K562 (cell line): ENCODE measurements around the gene ENDOD1. TPM values are rescaled to one million over a fixed set of nuclear protein-coding genes. Genes with fewer than 3 reads are reported as not detected.

Experiments
- ATAC-seq: fragments of 200-7000 bp; cut with Tn5 transposase; 3 replicates; pipeline ENCODE4 v1.9.1; 2020; ENCODE audit warnings: moderate library complexity
- BruUV-seq: library from RNA; stranded (reverse); fragments of 400-500 nt; replicated peaks from 2 replicates; lab custom pipeline; 2021; lab: Mats Ljungman, UMichigan
- CTCF ChIA-PET: fragments of 300-600 bp; formaldehyde crosslinking; extraction: SDS; loops from one replicate; lab custom pipeline; 2021; ENCODE audit warnings: low intra/inter-chr PET ratio; lab: Yijun Ruan, JAX
- POLR2A ChIA-PET: fragments of 300-600, 350-650 bp; sonication (Branson Sonifier 250); formaldehyde crosslinking; extraction: SDS; loops from one replicate; lab custom pipeline; 2021; ENCODE audit warnings: antibody characterized with exemption, inconsistent platforms; lab: Yijun Ruan, JAX
- DNase-seq, 4 experiments: peaks; one replicate each; pipeline versions ENCODE4 v3.0.0 to v3.0.0-alpha.2; 2011 to 2018; ENCODE audit warnings: low spot score in 3 of 4, mixed read lengths in 3 of 4; ENCODE audit errors: extremely low read depth in 1 of 4
- FAIRE-seq: peaks from 2 replicates; lab custom pipeline; 2011; peaks lifted over from hg19 to GRCh38; lab: Jason Lieb, UNC
- H2AFZ ChIP-seq: 2 replicates; pipeline ENCODE4 v1.6.0; 2011; ENCODE audit warnings: low read depth, low read length, control low read depth, inconsistent platforms
- H3K27ac ChIP-seq: fragments of 200-600 bp; 3 replicates; pipeline ENCODE4 v1.8.0; 2011; ENCODE audit warnings: low read depth, mild to moderate bottlenecking, control low read depth, inconsistent platforms, low read length, moderate library complexity, mixed read lengths; ENCODE audit errors: extremely low read depth
- H3K27me3 ChIP-seq, 2 experiments: fragments of 300-600 bp in 1 of 2; 2 replicates in 1 of 2; 3 replicates in 1 of 2; pipeline versions ENCODE4 v1.6.0 to v1.8.0; 2011; ENCODE audit warnings: inconsistent platforms in 2 of 2, low read length in 2 of 2, mild to moderate bottlenecking in 1 of 2, mixed read lengths in 1 of 2, moderate library complexity in 1 of 2; ENCODE audit not compliant: control insufficient read depth in 2 of 2, insufficient read depth in 2 of 2
- H3K36me3 ChIP-seq: fragments of 300-600 bp; 3 replicates; pipeline ENCODE4 v1.8.0; 2011; ENCODE audit warnings: mild to moderate bottlenecking, low read length, inconsistent platforms; ENCODE audit not compliant: control insufficient read depth, insufficient read depth
- H3K4me1 ChIP-seq, 2 experiments: fragments of 200-600 bp in 1 of 2; replicated peaks in 1 of 2; 2 replicates in 1 of 2; 3 replicates in 1 of 2; pipeline versions ENCODE4 v1.5.1 to v1.8.0; 2011; ENCODE audit warnings: inconsistent platforms in 2 of 2, low read length in 2 of 2, mild to moderate bottlenecking in 1 of 2, mixed read lengths in 1 of 2, moderate library complexity in 1 of 2; ENCODE audit not compliant: control insufficient read depth in 2 of 2, insufficient read depth in 2 of 2
- H3K4me2 ChIP-seq: 2 replicates; pipeline ENCODE4 v1.6.1; 2011; ENCODE audit warnings: low read length, control low read depth, inconsistent platforms, mixed read lengths; ENCODE audit not compliant: insufficient read depth
- H3K4me3 ChIP-seq: fragments of 200-600 bp; sonication (generic), shearing (Covaris generic); 2 replicates; pipeline ENCODE4 v1.5.1; 2016; ENCODE audit warnings: control low read depth, inconsistent platforms
- H3K79me2 ChIP-seq: fragments of 200-600 bp; 3 replicates; pipeline ENCODE4 v1.8.0; 2011; ENCODE audit warnings: low read length, inconsistent platforms; ENCODE audit not compliant: control insufficient read depth, insufficient read depth
- H3K9ac ChIP-seq, 2 experiments: 2 replicates each; pipeline versions ENCODE4 v1.6.0 to v1.6.1; 2011; ENCODE audit warnings: low read depth in 2 of 2, low read length in 2 of 2, control low read depth in 1 of 2, inconsistent platforms in 1 of 2, mild to moderate bottlenecking in 1 of 2, mixed read lengths in 1 of 2; ENCODE audit not compliant: insufficient read depth in 1 of 2
- H3K9me1 ChIP-seq: one replicate; pipeline ENCODE4 v1.6.0; 2011; ENCODE audit warnings: inconsistent platforms, mild to moderate bottlenecking, low read length, moderate library complexity; ENCODE audit not compliant: control insufficient read depth, insufficient read depth
- H3K9me3 ChIP-seq: replicated peaks from 2 replicates; pipeline ENCODE4 v1.5.1; 2011; ENCODE audit warnings: low read depth, low read length, inconsistent platforms; ENCODE audit not compliant: control insufficient read depth, insufficient read depth
- H4K20me1 ChIP-seq: replicated peaks from 2 replicates; pipeline ENCODE4 v1.6.1; 2011; ENCODE audit warnings: low read length, inconsistent platforms, mixed read lengths; ENCODE audit not compliant: control insufficient read depth, insufficient read depth
- BRD4 ChIP-seq: fragments of 200-600 bp; sonication (generic); IDR thresholded peaks from 2 replicates; pipeline ENCODE4 v1.6.1; 2017; ENCODE audit warnings: inconsistent platforms
- CBX1 ChIP-seq: sonication (generic); IDR thresholded peaks from 2 replicates; pipeline ENCODE4 v1.6.1; 2016; ENCODE audit warnings: antibody characterized with exemption, low read depth, mild to moderate bottlenecking
- CBX8 ChIP-seq: fragments of 200-600 bp; sonication (generic); IDR thresholded peaks from 2 replicates; pipeline ENCODE4 v1.6.1; 2012; ENCODE audit warnings: borderline replicate concordance, mixed run types, low read depth, mild to moderate bottlenecking, moderate library complexity, mixed read lengths, low read length, control low read depth, inconsistent platforms; ENCODE audit not compliant: poor library complexity, severe bottlenecking; ENCODE audit errors: extremely low read depth
- CGGBP1 ChIP-seq: fragments of 250-450 bp; sonication (Bioruptor Pico); IDR thresholded peaks from 2 replicates; pipeline ENCODE4 v1.9.0; 2021; ENCODE audit warnings: mild to moderate bottlenecking
- COPS2 ChIP-seq: fragments of 450-650 bp; conservative IDR thresholded peaks from 2 replicates; pipeline ENCODE4 v1.6.1; 2016; ENCODE audit warnings: mild to moderate bottlenecking, moderate library complexity
- CREM ChIP-seq: IDR thresholded peaks from 2 replicates; pipeline ENCODE4 v1.6.1; 2014; ENCODE audit warnings: antibody characterized with exemption, low read depth
- CTBP1 ChIP-seq: fragments of 450-650 bp; IDR thresholded peaks from 2 replicates; pipeline ENCODE4 v1.6.1; 2016; ENCODE audit warnings: borderline replicate concordance
- ETV6 ChIP-seq, 3 experiments: fragments of 150-350 bp in 1 of 3; sonication (generic) in 1 of 3; formaldehyde crosslinking in 1 of 3; IDR thresholded peaks; 2 replicates each; pipeline versions ENCODE4 v1.6.1 to v1.8.0; 2014 to 2022; ENCODE audit warnings: borderline replicate concordance in 2 of 3, low read depth in 2 of 3, antibody characterized with exemption in 1 of 3, low read length in 1 of 3, mild to moderate bottlenecking in 1 of 3, missing genetic modification reagents in 1 of 3
- FOSL1 ChIP-seq: fragments of 200-800 bp; sonication (Bioruptor generic); conservative IDR thresholded peaks from 2 replicates; pipeline ENCODE4 v1.6.1; 2016; ENCODE audit warnings: missing genetic modification characterization, missing compliant biosample characterization
- GABPB2 ChIP-seq: fragments of 250-450 bp; sonication (Bioruptor Pico); conservative IDR thresholded peaks from 2 replicates; pipeline ENCODE4 v1.5.1; 2021; ENCODE audit warnings: mild to moderate bottlenecking
- HDAC1 ChIP-seq, 2 experiments: fragments of 450-650 bp; IDR thresholded peaks; 2 replicates each; pipeline ENCODE4 v1.6.1; 2016 to 2017; ENCODE audit warnings: inconsistent platforms in 1 of 2, mild to moderate bottlenecking in 1 of 2, moderate library complexity in 1 of 2
- HNRNPK ChIP-seq: fragments of 200-400 bp; formaldehyde crosslinking; IDR thresholded peaks from one replicate; pipeline ENCODE4 v1.6.1; 2018; ENCODE audit warnings: mild to moderate bottlenecking, low read depth, low read length; ENCODE audit not compliant: poor library complexity, severe bottlenecking
- KDM1A ChIP-seq, 2 experiments: fragments of 450-650 bp; IDR thresholded peaks; 2 replicates each; pipeline ENCODE4 v1.6.1; 2016; ENCODE audit warnings: mild to moderate bottlenecking in 2 of 2
- NFIX ChIP-seq: fragments of 250-450 bp; sonication (Bioruptor Pico); IDR thresholded peaks from 2 replicates; pipeline ENCODE4 v1.4.0; 2020; ENCODE audit warnings: low read depth, mild to moderate bottlenecking, moderate library complexity
- POLR2G ChIP-seq: fragments of 200-400 bp; formaldehyde crosslinking; IDR thresholded peaks from 2 replicates; pipeline ENCODE4 v1.6.1; 2017; ENCODE audit warnings: low read depth, mild to moderate bottlenecking, antibody characterized with exemption, low read length, moderate library complexity
- RBM25 ChIP-seq: fragments of 200-400 bp; formaldehyde crosslinking; IDR thresholded peaks from 2 replicates; pipeline ENCODE4 v1.6.1; 2018; ENCODE audit warnings: low read length, low read depth, moderate library complexity; ENCODE audit not compliant: severe bottlenecking
- RHOXF2B ChIP-seq: fragments of 250-450 bp; sonication (Bioruptor Pico); conservative IDR thresholded peaks from 2 replicates; pipeline ENCODE4 v1.5.1; 2021
- SAFB ChIP-seq: fragments of 200-400 bp; formaldehyde crosslinking; IDR thresholded peaks from 2 replicates; pipeline ENCODE4 v1.6.1; 2017; ENCODE audit warnings: low read depth, low read length, borderline replicate concordance
- WHSC1 ChIP-seq: IDR thresholded peaks from one replicate; pipeline ENCODE4 v1.6.1; 2012; ENCODE audit warnings: low read length, control low read depth, inconsistent platforms
- XRCC3 ChIP-seq: fragments of 450-650 bp; IDR thresholded peaks from 2 replicates; pipeline ENCODE4 v1.6.1; 2017; ENCODE audit warnings: mild to moderate bottlenecking, moderate library complexity
- ZBTB8A ChIP-seq: fragments of 450-650 bp; IDR thresholded peaks from 2 replicates; pipeline ENCODE4 v1.6.1; 2018; ENCODE audit warnings: mild to moderate bottlenecking, moderate library complexity; ENCODE audit not compliant: partially characterized antibody
- ZNF212 ChIP-seq: fragments of 450-650 bp; formaldehyde crosslinking; IDR thresholded peaks from 2 replicates; pipeline ENCODE4 v1.4.0; 2020; ENCODE audit warnings: mild to moderate bottlenecking
- ZNF280B ChIP-seq: fragments of 250-450 bp; sonication (Bioruptor Pico); IDR thresholded peaks from 2 replicates; pipeline ENCODE4 v1.5.1; 2021; ENCODE audit warnings: mild to moderate bottlenecking
- ZNF507 ChIP-seq: conservative IDR thresholded peaks from 2 replicates; pipeline ENCODE4 v1.6.1; 2017; ENCODE audit warnings: missing genetic modification characterization, missing compliant biosample characterization
- ZSCAN32 ChIP-seq: fragments of 450-650 bp; formaldehyde crosslinking; IDR thresholded peaks from 2 replicates; pipeline ENCODE4 v1.4.0; 2020; ENCODE audit warnings: mild to moderate bottlenecking, moderate library complexity
- in situ Hi-C: fragments of 300-500 bp; cut with MboI; formaldehyde crosslinking; loops from 4 replicates; pipeline ENCODE4 v1.15.0; 2018; ENCODE audit warnings: inconsistent platforms, mixed read lengths
- intact Hi-C: fragments of 100-400 bp; cut with micrococcal nuclease; formaldehyde crosslinking; loops from 2 replicates; pipeline ENCODE4 v1.14.2; 2022
- polyA plus RNA-seq, 8 experiments: library from polyadenylated mRNA; depleted of rRNA in 4 of 8; stranded (reverse) in 5 of 8; unstranded in 3 of 8; fragments of >200 nt; fragmentation: Nextera tagmentation in 2 of 8; fragmentation: Illumina TruSeq in 1 of 8; extraction: Ambion mirVana in 2 of 8; extraction: Trizol in 1 of 8; gene quantifications; 2 replicates each; pipeline versions ENCODE4 v1.2.1 to v1.2.3, GENCODE V29; 2011 to 2014; ENCODE audit warnings: inconsistent platforms in 1 of 8, missing spikeins in 1 of 8
- total RNA-seq, 7 experiments: library from RNA; depleted of rRNA in 6 of 7; stranded (reverse); fragments of >200 nt in 6 of 7; fragmentation: Illumina TruSeq in 2 of 7; extraction: Trizol in 2 of 7; gene quantifications; 2 replicates each; pipeline versions ENCODE4 v1.2.1 to v1.2.3, GENCODE V29; 2011 to 2021; ENCODE audit warnings: low replicate concordance in 1 of 7

Gene ENDOD1
- total and polyA plus RNA-seq, 9 of the 15 experiments (the other 6 are each of a cell fraction or from before 2014, with no cell fraction given), result 4.2 to 11.8 (median 9.3) TPM

- ChIA-PET CTCF (no interaction called here), POLR2A (interaction anchor here (1.1 to 7.0 kb wide), 4 partner anchors 12 to 24 kb away, joined by 3 to 33 read pairs (median 4); no protein-coding TSS in a partner anchor)
- no peak overlapping the region for H3K4me3 ChIP-seq
- BruUV-seq, result no TSS peak
- no peaks in the 10 kb centered on the region for H3K36me3 ChIP-seq
- no peak for ATAC-seq
- intact Hi-C loops (no loop called here), in situ Hi-C loops (no loop called here)
- H2AFZ ChIP-seq, result peak overlapping the region; percentile 7; the same call in 1 of the 2 replicates
- H3K9me1 ChIP-seq, result no peaks in the 10 kb centered on the region
- peaks cover 5% of the 10 kb centered on the region in 2 experiments; a peak in 4 of 5 replicates for H3K4me1 ChIP-seq
- no peaks in the 10 kb centered on the region for H3K9me3 ChIP-seq
- peak in 1 of 4 experiments; percentile 44 for DNase-seq
- H3K79me2 ChIP-seq, result no peaks in the 10 kb centered on the region
- no peak overlapping the region for H3K4me2 ChIP-seq
- H3K9ac ChIP-seq, result no peak overlapping the region
- no peak for FAIRE-seq
- no peaks in the 10 kb centered on the region for H3K27me3 ChIP-seq
- H3K27ac ChIP-seq, result no peak overlapping the region
- H4K20me1 ChIP-seq, result no peaks in the 10 kb centered on the region
- TF ChIP-seq COPS2 (no peak), BRD4 (no peak), HDAC1 (IDR thresholded peaks at IDR 0.05) (no peak), FOSL1 (tag) (0 out of 2 replicates have a peak, but pooled peaks have one; percentile 15), KDM1A (IDR thresholded peaks at IDR 0.05) (no peak), CBX8 (no peak), XRCC3 (no peak), HNRNPK (no peak), NFIX (CRISPR knock-in tag) (no peak), CBX1 (no peak), CREM (0 out of 2 replicates have a peak, but pooled peaks have one; percentile 24), CGGBP1 (CRISPR knock-in tag) (no peak), ZNF507 (tag) (no peak), ZBTB8A (no peak), ETV6 (IDR thresholded peaks at IDR 0.05; ENCODE audit: borderline replicate concordance in 1 of 2, low read depth in 2 of 2, low read length in 1 of 2) (no peak), ETV6 (CRISPR knock-in tag; IDR thresholded peaks at IDR 0.05; ENCODE audit: borderline replicate concordance) (no peak), RHOXF2B (CRISPR knock-in tag) (no peak), GABPB2 (CRISPR knock-in tag) (no peak), ZNF280B (CRISPR knock-in tag) (no peak), WHSC1 (no peak), CTBP1 (no peak), ZNF212 (CRISPR knock-in tag) (no peak), POLR2G (no peak), ZSCAN32 (CRISPR knock-in tag) (no peak), SAFB (no peak), RBM25 (no peak)
Observed at GRCh38 chr11:95084509-95084908, 5.1 kb upstream of the ENDOD1 start.
